Natural killer cell (primary cell): ENCODE data around the gene SBNO1. TPM values are rescaled to one million over a fixed set of nuclear protein-coding genes. Genes with fewer than 3 reads are reported as not detected.
"Not testable (repeated sequence)": the region's sequence is repeated elsewhere in the genome, so short reads cannot be mapped to it uniquely, and the experiment has no call there.

ENCODE experiments used
- ATAC-seq, 3 donors: fragments of 150-1000 bp in 2 of 3; fragments of 200-7000 bp in 1 of 3; cut with Tn5 transposase; 1 replicate in 1 of 3; 2 replicates in 2 of 3; pipeline ENCODE4 v1.10.0; 2021; ENCODE audit warnings: mild to moderate bottlenecking in 2 of 3, moderate library complexity in 2 of 3
- DNase-seq, 2 donors: peaks; one replicate each; pipeline versions ENCODE4 v3.0.0 to v3.0.0-alpha.2; 2013 to 2021; ENCODE audit warnings: mixed read lengths in 1 of 2
- H3K27ac ChIP-seq: one replicate; pipeline ENCODE4 v1.5.1; 2013; ENCODE audit warnings: mild to moderate bottlenecking, low read length
- H3K27me3 ChIP-seq: one replicate; pipeline ENCODE4 v1.6.1; 2013; ENCODE audit warnings: low read length; ENCODE audit not compliant: control insufficient read depth, insufficient read depth
- H3K36me3 ChIP-seq: one replicate; pipeline ENCODE4 v1.6.1; 2013; ENCODE audit warnings: low read length; ENCODE audit not compliant: control insufficient read depth, insufficient read depth
- H3K4me1 ChIP-seq: one replicate; pipeline ENCODE4 v1.6.1; 2013; ENCODE audit warnings: low read length; ENCODE audit not compliant: control insufficient read depth, insufficient read depth
- H3K4me3 ChIP-seq: one replicate; pipeline ENCODE4 v1.5.1; 2013; ENCODE audit warnings: low read length
- H3K9me3 ChIP-seq: one replicate; pipeline ENCODE4 v1.6.1; 2013; ENCODE audit warnings: low read length; ENCODE audit not compliant: control insufficient read depth, insufficient read depth
- H3K27ac Mint-ChIP-seq, 2 donors: one replicate each; pipeline ENCODE4 v1.8.0; 2022; ENCODE audit warnings: mild to moderate bottlenecking in 2 of 2, mixed read lengths in 2 of 2, moderate library complexity in 1 of 2
- H3K27me3 Mint-ChIP-seq, 2 donors: one replicate each; pipeline ENCODE4 v1.8.0; 2022; ENCODE audit warnings: low read depth in 2 of 2, mixed read lengths in 2 of 2
- H3K36me3 Mint-ChIP-seq: one replicate; pipeline ENCODE4 v1.8.0; 2022; ENCODE audit warnings: mixed read lengths
- H3K4me1 Mint-ChIP-seq, 2 donors: one replicate each; pipeline ENCODE4 v1.8.0; 2022; ENCODE audit warnings: mixed read lengths in 2 of 2
- H3K4me3 Mint-ChIP-seq: one replicate; pipeline ENCODE4 v1.8.0; 2022; ENCODE audit warnings: mild to moderate bottlenecking, moderate library complexity, mixed read lengths
- H3K9me3 Mint-ChIP-seq, 2 donors: one replicate each; pipeline ENCODE4 v1.8.0; 2022; ENCODE audit warnings: mixed read lengths in 2 of 2
- WGBS: methylation state at CpG from one replicate; pipeline ENCODE4 v1.1.7; 2013; ENCODE audit warnings: missing lambda C conversion rate; ENCODE audit not compliant: insufficient coverage; 5-methylcytosine and 5-hydroxymethylcytosine counted together
- intact Hi-C: fragments of 100-400 bp; cut with micrococcal nuclease; formaldehyde crosslinking; loops from one replicate; pipeline ENCODE4 v1.14.2; 2022
- total RNA-seq, 4 donors: library from RNA; stranded (reverse); fragments of 120-200 nt in 1 of 4; gene quantifications; one replicate each; pipeline versions ENCODE4 v1.2.3 to v1.2.4, GENCODE V29; 2013 to 2022
- TF ChIP-seq, protein P1 (sequence below): fragments of 200-600 bp; IDR thresholded peaks from one replicate; pipeline ENCODE4 v1.8.0; 2022; ENCODE audit warnings: antibody characterized with exemption

SBNO1 gene
- total RNA-seq: 10 to 100 TPM; 30.7 to 40.3 (median 34.3) TPM
- total RNA-seq (2013): 41.1 TPM

DNA sequence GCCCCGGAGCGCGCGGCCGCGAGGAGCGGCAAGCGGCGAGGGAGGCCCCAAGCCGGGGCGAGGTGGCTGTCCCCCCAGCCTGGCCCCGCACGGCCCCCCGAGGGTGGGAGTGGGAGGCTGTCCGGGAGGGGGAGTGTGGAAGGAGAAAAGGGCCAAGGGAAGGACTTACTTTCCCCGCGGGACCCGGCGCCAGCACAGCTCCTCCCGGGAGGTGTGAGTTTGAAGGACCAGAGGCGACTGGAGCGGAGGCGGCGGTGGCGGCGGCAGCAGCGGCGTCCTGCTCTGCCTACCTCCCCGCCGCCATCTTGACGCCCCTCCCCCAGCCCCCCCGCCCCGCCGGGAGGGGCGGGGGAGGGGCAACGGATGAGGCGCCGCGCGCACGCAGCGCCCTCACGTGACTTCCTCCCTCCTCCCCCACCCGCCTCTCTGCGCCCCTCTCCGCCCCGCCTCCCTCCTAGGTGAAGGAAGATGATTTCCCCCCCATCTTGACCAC lies at the start of gene SBNO1:
Gene SBNO1, minus strand, starts transcription at position 316 of the 493 bp plus-strand sequence. CDS start 14,406 bp downstream, outside the sequence.
- H3K36me3 ChIP-seq: peaks cover 2% of the 10 kb centered on the region
- peak within 1 kb of the TSS; percentile 95 to 96 for H3K27ac Mint-ChIP-seq
- peak within 1 kb of the TSS; percentile 67 for H3K4me3 ChIP-seq
- H3K27me3 Mint-ChIP-seq: no peaks in the 10 kb centered on the region
- ATAC-seq (peak; percentile 77 to 90 (median 77)), DNase-seq (peak; percentile 87 to 97)
- H3K36me3 Mint-ChIP-seq: no peaks in the 10 kb centered on the region
- H3K4me3 Mint-ChIP-seq: peak within 1 kb of the TSS; percentile 95
- H3K4me1 Mint-ChIP-seq: peaks cover 23 to 25% of the 10 kb centered on the region in 2 donors
- H3K9me3 Mint-ChIP-seq: no peaks in the 10 kb centered on the region
- peak within 1 kb of the TSS; percentile 95 for H3K27ac ChIP-seq
- peaks cover 28% of the 10 kb centered on the region for H3K4me1 ChIP-seq
- no peaks in the 10 kb centered on the region for H3K27me3 ChIP-seq
- 0% methylated on average over 28 of the region's 47 CpGs for WGBS
- H3K9me3 ChIP-seq: no peaks in the 10 kb centered on the region
- TF ChIP-seq, protein P1, sequence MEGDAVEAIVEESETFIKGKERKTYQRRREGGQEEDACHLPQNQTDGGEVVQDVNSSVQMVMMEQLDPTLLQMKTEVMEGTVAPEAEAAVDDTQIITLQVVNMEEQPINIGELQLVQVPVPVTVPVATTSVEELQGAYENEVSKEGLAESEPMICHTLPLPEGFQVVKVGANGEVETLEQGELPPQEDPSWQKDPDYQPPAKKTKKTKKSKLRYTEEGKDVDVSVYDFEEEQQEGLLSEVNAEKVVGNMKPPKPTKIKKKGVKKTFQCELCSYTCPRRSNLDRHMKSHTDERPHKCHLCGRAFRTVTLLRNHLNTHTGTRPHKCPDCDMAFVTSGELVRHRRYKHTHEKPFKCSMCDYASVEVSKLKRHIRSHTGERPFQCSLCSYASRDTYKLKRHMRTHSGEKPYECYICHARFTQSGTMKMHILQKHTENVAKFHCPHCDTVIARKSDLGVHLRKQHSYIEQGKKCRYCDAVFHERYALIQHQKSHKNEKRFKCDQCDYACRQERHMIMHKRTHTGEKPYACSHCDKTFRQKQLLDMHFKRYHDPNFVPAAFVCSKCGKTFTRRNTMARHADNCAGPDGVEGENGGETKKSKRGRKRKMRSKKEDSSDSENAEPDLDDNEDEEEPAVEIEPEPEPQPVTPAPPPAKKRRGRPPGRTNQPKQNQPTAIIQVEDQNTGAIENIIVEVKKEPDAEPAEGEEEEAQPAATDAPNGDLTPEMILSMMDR: no peak
- intact Hi-C loops: loop anchor here (1.0 to 10.0 kb wide), 7 partner anchors 20 to 238 kb away; partner anchors contain the start of genes DDX55, KMT5A, MPHOSPH9 and MTRFR

DNA sequence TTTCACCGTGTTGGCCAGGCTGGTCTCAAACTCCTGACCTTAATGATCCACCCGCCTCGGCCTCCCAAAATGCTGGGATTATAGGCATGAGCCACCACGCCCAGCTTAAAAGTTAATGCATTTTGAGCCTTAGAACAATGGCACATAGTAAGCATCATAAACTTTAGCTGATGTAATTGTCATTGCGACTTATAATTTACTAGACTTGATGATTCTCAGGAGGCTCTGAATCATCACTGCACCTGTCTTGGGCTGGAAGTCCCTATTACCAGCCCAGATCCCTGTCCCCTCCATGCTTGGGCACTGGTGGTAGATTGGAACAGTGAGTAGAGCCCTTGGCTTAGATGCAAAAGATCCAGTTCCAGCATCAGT lies 45.4 kb upstream of the SBNO1 start:
- DNase-seq (no peak), ATAC-seq (no peak)
- intact Hi-C loops: no loop called here
- H3K36me3 Mint-ChIP-seq: no peaks in the 10 kb centered on the region
- no peaks in the 10 kb centered on the region for H3K4me1 Mint-ChIP-seq
- Histone ChIP-seq H3K27me3 (no peaks in the 10 kb centered on the region), H3K27ac (no peak overlapping the region), H3K4me1 (no peaks in the 10 kb centered on the region), H3K9me3 (no peaks in the 10 kb centered on the region), H3K36me3 (peaks cover 28% of the 10 kb centered on the region), H3K4me3 (no peak overlapping the region)
- no peaks in the 10 kb centered on the region for H3K27me3 Mint-ChIP-seq
- 99% methylated on average over 5 of the region's 5 CpGs for WGBS
- no peak overlapping the region for H3K4me3 Mint-ChIP-seq
- no peaks in the 10 kb centered on the region for H3K9me3 Mint-ChIP-seq
- TF ChIP-seq, protein P1: no peak
- no peak overlapping the region for H3K27ac Mint-ChIP-seq

DNA sequence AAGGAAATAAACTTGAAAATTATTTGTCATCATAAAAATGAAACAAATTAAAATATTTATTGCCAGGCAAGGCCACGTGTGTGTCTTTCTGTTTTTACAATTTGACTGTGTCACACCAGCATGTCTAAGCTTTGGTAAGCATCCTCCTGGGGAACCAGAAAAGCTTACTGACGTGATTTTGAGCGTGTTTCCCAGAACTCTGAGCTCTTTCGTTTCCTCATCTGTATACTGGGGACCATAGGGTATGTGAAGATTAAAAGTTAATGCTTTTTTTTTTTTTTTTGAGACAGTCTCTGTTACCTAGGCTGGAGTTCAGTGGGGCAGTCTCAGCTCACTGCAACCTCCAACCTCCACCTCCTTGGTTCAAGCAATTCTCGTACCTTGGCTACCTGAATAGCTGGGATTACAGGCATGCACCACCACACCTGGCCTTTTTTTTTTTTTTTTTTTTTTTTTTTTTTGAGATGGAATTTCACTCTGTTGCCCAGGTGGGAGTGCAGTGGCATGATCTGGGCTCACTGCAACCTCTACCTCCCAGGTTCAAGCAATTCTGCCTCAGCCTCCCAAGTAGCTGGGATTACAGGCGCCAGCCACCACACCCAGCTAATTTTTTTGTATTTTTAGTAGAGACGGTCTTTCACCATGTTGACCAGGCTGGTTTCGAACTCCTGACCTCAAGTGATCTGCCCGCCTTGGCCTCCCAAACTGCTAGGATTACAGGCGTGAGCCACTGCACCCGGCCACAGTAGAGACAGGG lies 44.8 kb upstream of the SBNO1 start:
- H3K4me3 ChIP-seq, H3K4me1 Mint-ChIP-seq, DNase-seq, H3K36me3 Mint-ChIP-seq, H3K27ac ChIP-seq, H3K4me1 ChIP-seq, ATAC-seq, H3K9me3 ChIP-seq, intact Hi-C loops, H3K9me3 Mint-ChIP-seq, H3K27me3 ChIP-seq, H3K27me3 Mint-ChIP-seq, H3K27ac Mint-ChIP-seq, H3K4me3 Mint-ChIP-seq: not testable (repeated sequence)
- peaks cover 31% of the 10 kb centered on the region for H3K36me3 ChIP-seq
- 94% methylated on average over 10 of the region's 11 CpGs for WGBS

DNA sequence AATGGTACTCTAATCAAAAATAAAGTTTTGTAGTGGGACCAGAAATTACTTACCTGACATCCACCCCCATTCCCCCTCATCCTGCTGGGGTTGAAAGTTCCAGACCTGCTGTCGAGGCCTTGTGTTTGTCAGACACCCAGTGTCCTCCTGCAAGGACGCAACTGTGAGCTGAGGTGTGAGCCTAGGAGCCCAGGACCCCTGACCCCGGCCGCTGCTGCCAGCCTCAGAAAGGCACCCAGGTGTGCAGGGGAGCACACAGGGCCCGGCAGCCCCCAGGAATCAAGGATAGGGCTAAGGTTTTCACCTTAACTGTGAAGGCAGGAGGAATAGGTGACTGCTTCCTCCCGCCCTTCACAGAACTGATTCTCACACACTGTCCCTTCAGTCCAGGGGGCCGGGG lies 44.0 kb upstream of the SBNO1 start:
- not testable (repeated sequence) for H3K36me3 Mint-ChIP-seq, H3K27ac Mint-ChIP-seq
- peaks cover 38% of the 10 kb centered on the region for H3K36me3 ChIP-seq

DNA sequence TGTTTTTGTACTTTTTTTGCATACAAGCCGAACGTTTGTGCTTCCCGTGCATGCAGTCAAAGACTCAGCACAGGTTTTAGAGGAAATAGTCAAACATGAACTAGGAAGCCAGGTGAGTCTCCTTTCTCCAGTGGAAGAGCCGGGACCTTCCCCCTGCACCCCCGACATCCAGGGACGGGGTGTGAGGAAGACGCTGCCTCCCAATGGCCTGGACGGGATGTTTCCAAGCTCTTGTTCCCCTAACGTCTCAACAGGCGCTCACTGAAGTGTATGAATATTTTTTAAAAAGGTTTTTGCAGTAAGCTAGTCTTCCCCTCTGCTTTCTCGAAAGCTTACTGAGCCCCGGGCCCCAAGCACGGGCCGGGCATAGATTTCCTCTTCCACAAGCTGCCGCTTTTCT lies 43.3 kb upstream of the SBNO1 start:
- not testable (repeated sequence) for H3K4me1 Mint-ChIP-seq

More for the DNA sequence above, 44.0 kb upstream of the SBNO1 start:
- H3K27me3 Mint-ChIP-seq, H3K4me3 ChIP-seq, H3K27ac ChIP-seq, DNase-seq, intact Hi-C loops, H3K27me3 ChIP-seq, H3K4me3 Mint-ChIP-seq, H3K4me1 Mint-ChIP-seq, H3K4me1 ChIP-seq, ATAC-seq, H3K9me3 Mint-ChIP-seq, H3K9me3 ChIP-seq: not testable (repeated sequence)
- 96% methylated on average over 5 of the region's 7 CpGs for WGBS

DNA sequence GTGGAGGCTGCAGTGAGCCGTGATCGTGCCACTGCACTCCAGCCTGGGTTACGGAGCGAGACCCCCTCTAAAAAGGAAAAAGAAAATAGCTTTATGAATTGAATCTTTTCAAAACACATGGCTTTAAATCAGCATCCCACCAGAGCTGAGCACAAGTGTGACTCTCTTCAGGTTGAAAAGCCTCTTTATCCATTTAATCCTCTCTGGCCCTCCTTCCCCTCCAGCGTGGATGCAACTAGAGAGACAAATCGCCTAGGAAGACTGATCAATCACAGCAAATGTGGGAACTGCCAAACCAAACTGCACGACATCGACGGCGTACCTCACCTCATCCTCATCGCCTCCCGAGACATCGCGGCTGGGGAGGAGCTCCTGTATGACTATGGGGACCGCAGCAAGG lies 42.6 kb upstream of the SBNO1 start:
- H3K9me3 Mint-ChIP-seq, H3K4me1 Mint-ChIP-seq, H3K27me3 ChIP-seq, DNase-seq, H3K4me1 ChIP-seq, ATAC-seq, H3K4me3 ChIP-seq, H3K27ac Mint-ChIP-seq, H3K9me3 ChIP-seq, H3K27me3 Mint-ChIP-seq, intact Hi-C loops, H3K36me3 Mint-ChIP-seq, H3K27ac ChIP-seq, H3K4me3 Mint-ChIP-seq: not testable (repeated sequence)
- WGBS: 98% methylated on average over 5 of the region's 15 CpGs
- H3K36me3 ChIP-seq: peaks cover 49% of the 10 kb centered on the region

More for the DNA sequence above, 43.3 kb upstream of the SBNO1 start:
- H3K4me3 Mint-ChIP-seq, DNase-seq, intact Hi-C loops, H3K27ac ChIP-seq, H3K4me1 ChIP-seq, H3K27me3 ChIP-seq, H3K9me3 Mint-ChIP-seq, ATAC-seq, H3K4me3 ChIP-seq, H3K9me3 ChIP-seq, H3K27ac Mint-ChIP-seq, H3K36me3 Mint-ChIP-seq, H3K27me3 Mint-ChIP-seq: not testable (repeated sequence)
- no CpG with 5 or more reads among the region's 15 CpGs for WGBS
- peaks cover 45% of the 10 kb centered on the region for H3K36me3 ChIP-seq
